CD1c-positive myeloid dendritic cell (primary cell): ENCODE measurements around the gene SLC23A2.
"Not testable (repeated sequence)": the region's sequence is repeated elsewhere in the genome, so short reads cannot be mapped to it uniquely, and the experiment has no call there.

Source experiments
- DNase-seq: peaks from one replicate; pipeline ENCODE4 v3.0.0-alpha.2; 2016; ENCODE audit errors: extremely low spot score

SLC23A2 gene

DNA sequence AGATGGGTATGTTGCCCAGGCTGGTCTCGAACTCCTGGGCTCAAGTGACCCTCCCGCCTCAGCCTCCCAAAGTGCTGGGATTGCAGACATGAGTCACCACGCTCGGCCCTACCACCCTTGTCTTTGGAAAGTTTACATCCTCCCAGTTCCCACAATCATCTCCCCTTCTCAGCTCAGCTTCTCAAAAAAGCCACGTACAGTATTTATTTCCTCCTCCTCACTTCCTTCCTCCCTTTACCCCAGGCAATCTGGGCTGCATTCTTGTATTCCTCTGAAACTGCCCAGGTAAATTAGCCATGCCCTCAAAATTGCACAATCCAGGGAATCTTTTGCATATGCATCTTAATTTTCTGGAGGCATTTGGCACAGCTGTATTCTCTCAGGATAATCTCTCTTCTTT, 7.4 kb upstream of the SLC23A2 start:
- DNase-seq, result peak; percentile 60

- no peak for DNase-seq
These were observed 4.0 kb upstream of the SLC23A2 start for GRCh38 chr20:5005326-5005725.

DNA sequence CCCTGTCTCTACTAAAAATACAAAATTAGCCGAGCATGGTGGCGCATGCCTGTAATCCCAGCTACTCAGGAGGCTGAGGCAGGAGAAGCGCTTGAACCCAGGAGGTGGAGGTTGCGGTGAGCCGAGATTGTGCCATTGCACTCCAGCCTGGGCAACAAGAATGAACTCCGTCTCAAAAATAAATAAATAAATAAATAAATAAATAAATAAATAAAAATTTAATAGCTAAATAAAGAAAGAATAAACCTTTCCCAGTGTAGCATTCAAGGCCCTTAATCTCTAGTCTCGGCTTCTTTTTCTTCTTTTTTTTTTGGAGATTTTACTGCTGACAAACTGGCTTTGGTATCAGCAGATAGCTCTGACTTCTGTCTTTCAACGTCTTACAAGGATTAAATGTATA, 3.5 kb upstream of the SLC23A2 start:
- not testable (repeated sequence) for DNase-seq

GRCh38 chr20:5003626-5004025, 2.3 kb upstream of the SLC23A2 start:
- DNase-seq, result no peak

DNA sequence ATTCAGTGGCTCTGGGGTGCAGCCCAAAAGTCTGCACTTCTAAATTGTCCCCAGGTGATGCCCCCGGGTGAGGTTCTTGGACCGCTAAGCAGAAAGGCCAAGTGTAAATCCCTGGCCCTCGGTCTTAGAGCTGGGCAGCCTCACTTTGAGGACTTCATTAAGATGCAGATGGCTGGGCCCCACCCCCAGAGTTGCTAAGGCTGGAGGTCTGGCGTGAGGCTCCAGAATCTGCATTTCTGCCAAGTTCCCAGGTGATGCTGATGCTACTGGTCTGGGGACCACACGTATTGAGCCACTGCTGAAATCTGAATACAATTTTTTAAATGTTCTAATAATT, 735 bp upstream of the SLC23A2 start:
- DNase-seq, result no peak

DNA sequence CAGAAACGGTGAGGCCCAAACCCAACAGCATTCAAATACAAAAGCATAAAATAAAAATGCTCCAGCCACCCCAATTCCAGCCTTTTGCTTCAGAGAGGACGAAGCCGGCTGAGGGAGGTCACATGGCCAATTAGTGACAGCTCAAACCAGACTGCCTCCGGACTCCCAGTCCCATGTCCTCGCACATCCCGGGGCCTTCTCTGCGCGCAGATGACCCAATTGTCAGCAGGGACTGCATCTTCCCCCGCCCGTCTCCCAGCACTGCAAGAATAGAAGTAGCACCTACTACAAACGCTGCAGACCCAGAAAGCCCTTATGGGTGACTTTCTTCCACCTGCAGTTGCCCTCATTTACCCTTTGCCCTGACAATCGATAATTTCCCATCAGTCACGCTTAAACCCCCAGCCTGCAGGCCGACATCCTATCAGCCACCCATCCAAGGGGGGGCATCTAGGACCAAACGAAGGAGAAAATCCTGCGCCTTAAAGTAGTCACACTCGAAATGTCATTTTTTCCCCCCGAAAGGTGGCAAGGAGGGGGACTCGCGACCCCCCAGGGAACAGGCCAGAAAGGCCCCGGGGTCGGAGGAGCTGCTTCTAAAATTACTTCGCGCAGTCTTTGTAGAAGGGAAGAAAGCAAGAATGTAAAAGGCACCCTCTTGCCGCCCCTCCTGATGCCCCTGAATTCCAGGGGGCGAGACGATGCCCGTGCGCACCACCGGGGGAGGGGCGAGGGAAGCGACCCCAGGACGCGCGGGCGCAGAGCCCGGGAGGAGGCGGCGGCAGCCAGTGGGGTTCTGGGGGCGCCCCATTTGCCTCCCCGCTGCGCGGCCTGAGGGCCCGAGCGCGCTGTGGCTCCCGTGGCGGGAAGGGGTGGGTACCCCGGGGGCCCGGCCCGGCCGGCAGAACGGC, 792 bp downstream of the SLC23A2 start:
- DNase-seq, result peak; percentile 61

GRCh38 chr20:4999788-5000187, 1.5 kb downstream of the SLC23A2 start:
- no peak for DNase-seq

- DNase-seq, result peak; percentile 39
These were observed 3.1 kb downstream of the SLC23A2 start for GRCh38 chr20:4998160-4998651.

- no peak for DNase-seq
These were observed 4.1 kb downstream of the SLC23A2 start for GRCh38 chr20:4997222-4997621.

- DNase-seq, result no peak
These were observed 11.7 kb downstream of the SLC23A2 start for GRCh38 chr20:4989570-4989969.

- DNase-seq, result no peak
These were observed 14.2 kb downstream of the SLC23A2 start for GRCh38 chr20:4987130-4987529.

DNA sequence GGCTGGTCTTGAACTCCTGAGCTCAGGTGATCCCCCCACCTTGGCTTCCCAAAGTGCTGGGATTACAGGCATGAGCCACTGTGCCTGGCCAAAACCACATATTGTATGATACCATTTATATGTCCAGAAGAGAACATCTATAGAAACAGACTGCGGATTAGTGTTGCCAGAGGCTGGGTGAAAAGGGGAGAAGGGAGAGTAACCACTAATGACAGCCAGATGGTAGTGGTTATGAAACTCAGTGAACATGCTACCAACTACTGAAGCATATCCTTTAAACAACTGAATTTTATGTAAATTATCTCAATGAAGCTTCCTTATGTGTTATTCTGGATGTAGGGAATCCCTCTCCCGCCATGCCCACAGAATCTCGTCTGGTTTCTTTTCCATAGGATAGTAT, 15.7 kb downstream of the SLC23A2 start:
- DNase-seq, result no peak

DNA sequence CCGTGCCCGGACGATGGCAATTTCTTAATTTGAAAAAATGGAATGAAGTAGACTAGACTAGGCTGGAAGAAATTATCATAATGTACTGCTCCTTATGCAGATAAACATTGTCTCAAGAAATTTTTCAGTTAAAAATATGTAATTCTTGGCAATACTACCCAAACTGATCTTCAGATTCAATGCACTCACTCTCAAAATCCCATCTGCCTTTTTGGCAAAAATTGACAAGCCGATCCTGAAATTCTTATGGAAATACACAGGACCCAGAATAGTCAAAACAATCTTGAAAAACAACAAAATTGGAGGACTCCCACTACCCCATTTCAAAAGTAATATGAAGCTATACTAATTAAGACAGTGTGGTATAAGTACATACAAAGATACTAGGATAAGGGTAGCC, 19.0 kb downstream of the SLC23A2 start:
- no peak for DNase-seq

GRCh38 chr20:4979841-4980410, 21.4 kb downstream of the SLC23A2 start:
- DNase-seq, result no peak

DNA sequence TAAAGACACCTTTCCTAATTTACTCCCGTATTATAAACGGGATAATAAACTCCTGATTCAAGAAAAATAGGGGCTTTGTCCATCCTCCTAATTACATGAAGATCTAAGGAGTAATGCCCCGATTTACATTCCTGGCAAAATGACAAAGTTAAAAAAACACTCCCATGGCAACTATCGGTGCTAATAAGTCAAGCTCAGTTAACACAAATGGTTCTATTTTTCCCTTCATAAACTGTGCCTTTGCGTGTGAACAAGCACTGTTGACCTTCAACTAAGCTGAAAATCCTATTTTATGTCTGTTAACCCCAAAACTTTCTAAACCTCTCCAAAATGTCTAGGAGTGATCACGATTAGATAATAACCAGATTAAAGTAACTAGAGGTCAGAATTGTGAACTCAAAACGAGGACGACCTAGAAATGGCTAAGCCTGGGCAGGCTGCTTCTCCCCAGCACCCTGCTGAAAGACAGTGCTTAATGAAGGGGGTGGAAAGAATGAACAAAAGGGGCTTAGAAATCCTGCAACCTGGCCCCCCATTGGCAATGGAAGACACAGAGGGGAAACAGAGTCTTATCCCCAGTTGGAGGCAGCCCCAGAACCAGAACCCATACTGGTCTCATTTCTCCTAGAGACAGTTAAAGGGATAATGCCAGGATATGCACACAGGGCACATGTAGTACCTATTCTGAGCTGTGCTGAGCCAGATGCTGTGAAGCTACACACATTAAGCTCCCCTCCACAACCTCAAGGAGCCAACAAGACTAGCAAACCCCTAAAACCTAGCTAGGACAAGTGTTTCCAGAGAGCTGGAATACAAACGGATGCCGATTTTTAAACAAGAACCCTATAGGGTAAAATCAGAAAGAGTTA, 23.0 kb downstream of the SLC23A2 start:
- DNase-seq, result no peak

DNA sequence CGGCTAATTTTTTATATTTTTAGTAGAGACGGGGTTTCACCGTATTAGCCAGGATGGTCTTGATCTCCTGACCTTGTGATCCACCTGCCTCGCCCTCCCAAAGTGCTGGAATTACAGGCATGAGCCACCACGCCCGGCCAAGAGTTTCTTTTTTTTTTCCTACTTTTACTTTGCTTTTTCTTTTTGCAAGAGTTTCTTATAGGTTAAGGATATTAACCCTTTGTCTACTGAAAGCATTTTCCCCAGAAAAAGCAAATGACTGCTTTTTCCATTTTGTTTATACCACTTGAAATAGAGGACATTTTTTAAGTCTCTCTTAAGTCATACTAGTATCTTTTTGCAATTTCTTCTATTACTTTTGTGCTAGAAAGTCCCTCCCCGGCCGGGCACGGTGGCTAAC, 25.3 kb downstream of the SLC23A2 start:
- not testable (repeated sequence) for DNase-seq

DNA sequence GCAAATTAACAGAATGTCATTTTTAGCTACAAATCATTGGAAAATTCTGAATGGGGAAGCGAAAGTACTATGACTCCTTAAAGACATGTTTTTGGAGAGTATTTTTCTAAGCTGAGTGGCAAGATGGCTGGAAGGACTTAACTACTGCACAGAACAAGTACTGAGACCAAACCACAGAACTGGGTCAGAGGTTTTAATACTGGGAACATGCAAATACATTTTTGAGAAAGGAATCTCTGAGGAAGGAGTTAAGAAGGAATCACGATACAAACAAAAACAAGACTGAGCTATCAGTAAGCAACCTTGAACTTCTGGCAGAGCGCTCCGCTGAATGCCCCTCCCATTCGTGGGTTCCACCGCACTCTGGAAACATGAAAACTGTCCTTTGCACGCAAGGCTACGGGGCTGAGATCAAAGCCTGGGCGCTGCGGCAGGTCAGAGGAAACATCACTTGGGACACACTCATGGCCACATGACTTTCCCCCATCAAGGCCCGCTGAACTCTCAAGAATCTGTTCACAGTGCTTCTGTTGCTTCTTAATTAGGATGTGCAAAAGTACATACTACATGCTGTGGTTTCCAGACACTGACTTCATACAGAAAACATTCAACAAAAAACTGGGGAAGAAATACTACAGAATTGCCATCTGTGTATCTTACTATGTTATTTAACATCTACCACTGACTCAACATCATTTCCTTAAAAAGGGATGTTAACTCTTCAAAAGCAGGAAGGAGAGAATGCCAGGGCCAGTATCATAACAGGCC, 27.8 kb downstream of the SLC23A2 start:
- DNase-seq, result peak; percentile 85

GRCh38 chr20:4972506-4973251, 28.6 kb downstream of the SLC23A2 start:
- DNase-seq, result no peak

DNA sequence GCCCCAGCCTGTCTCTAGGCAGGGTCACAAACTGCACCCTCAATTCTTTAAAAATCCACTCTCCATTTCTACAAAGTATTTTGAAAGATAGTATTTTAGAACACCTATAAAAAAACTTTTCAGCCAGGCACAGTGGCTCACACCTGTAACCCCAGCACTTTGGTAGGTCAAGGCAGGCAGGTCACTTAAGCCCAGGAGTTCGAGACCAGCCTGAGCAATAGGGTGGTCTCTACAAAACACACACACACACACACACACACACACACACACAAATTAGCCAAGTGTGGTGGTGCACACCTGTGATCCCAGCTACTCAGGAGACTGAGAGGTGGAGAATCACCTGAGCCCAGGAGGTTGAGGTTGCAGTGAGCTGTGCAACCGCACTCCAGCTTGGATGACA, 30.2 kb downstream of the SLC23A2 start:
- no peak for DNase-seq

GRCh38 chr20:4967752-4968477, 33.4 kb downstream of the SLC23A2 start:
- DNase-seq, result no peak
